ENCODE data around the gene ZIC4.

The ZIC4 gene

GRCh38 chr3:147406028-147406931 is at the start of gene ZIC4:
TSS of gene ZIC4 (minus strand) at chr3:147406543. CDS start at chr3:147402797, 3,746 bp downstream.
- no peak for DNase-seq

DNA sequence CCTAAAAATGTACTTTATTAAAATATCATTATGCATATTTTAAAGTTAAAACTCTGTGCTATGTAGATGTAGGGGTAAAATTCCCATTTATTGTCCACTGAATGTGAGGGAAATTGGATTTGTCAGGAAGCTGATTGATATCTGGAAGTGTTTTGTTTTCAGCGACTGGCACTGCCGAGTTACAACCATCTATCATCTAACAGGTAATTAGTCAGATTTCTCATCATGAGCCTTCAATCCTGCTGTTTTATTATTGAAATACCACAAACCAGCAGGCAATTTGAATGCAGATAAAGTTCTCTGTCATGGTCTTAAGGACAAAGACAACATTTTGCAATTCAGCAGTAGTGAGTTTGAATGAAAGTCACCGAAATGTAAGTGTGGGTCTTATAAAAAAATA is 43.3 kb upstream of the ZIC4 start:
- no peak for DNase-seq

DNA sequence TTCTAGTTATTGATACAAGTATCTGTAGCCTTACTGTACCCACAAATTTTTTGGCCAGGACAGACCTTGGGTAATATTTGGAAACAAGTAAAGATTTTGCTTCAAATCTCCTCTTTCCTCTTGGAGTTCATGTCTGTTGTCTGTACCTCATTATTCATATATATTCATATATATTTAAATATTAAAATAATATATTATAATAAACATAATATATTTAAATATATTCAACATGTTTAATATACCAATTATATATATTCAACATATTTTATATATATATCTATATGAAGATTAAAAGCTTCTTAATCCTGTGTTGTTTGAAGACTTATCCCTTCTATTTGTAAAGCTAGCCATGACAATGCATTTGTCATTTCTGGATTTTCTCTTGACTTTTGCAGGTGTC is 40.9 kb upstream of the ZIC4 start:
- DNase-seq, result no peak

DNA sequence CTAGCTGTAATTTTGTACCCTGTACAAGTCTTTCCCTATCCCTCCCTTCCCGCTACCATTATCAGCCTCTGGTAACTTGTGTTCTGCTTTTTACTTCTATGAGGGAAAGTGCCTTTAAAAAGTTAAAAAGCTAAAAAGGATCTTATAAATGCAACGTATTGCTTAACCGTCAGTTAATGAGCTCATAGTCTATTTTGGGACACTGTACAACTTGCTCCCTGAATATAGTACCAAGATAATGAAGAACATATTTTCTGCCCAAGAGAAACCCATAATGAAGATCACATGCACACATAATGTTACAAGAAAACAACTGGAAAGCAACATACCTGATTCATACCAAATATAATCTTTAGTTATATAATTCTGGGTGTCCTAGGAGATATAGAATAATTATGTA is 25.4 kb upstream of the ZIC4 start:
- no peak for DNase-seq

DNA sequence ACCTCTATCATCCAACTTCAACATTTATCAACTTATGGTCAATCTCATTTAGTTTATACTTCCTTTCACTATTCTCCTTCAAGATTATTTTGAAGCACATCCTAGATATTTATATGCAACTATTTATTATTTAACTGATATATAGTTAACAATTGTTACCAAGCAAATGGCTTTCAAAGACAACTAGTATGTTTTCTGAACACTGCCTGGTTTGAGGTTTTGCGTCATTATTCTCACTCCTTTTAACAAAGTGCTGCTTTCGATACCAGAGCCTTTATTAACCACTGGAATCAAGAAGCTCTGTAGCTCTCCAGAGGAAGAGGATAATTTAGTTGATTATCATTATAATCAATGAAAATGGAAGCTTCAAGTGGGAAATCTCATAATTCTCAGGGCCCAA is 22.4 kb upstream of the ZIC4 start:
- no peak for DNase-seq

DNA sequence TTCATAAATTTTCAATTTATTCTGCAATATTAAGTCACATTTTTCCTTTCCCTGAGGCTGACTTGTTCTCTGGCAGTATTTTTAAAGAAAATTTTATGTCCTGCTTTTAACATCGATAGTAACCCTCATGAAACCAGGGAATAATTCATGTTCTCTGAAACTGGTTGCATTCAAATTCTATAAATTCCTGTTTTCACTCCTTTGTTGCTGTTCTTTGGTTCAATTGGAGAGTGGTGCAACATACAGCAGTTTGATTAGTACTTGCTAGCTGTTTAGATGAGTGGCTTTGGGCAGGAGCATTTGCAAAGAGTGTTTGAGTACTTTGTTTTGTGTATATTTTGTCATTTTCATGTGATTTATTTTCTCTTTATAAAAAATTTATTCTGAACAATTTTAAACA is 22.0 kb upstream of the ZIC4 start:
- DNase-seq, result no peak

- DNase-seq, result no peak
Observed at GRCh38 chr3:147427746-147428145, 21.4 kb upstream of the ZIC4 start.

- no peak for DNase-seq
Observed at GRCh38 chr3:147426931-147427330, 20.6 kb upstream of the ZIC4 start.

DNA sequence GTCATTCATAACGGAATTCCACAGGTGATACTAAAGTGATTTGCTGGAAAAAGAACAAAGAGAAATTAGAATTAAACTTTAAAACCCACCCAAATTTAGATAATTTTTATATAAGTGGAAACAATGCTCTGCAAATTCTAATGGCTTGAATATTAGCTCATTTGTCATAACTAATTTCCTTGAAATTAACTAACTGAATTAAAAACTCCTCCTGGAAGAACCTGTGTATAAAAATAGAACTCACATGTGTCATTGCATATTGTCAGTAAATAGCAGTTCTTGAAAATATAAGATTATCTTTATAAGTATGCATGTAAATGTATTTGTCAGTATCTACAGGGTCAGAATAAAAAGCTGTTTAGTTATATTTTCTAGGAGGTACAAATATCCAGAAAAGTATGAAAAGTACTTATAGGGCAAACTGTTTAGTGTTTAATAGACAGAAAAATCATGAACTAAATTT is 19.1 kb upstream of the ZIC4 start:
- no peak for DNase-seq

- no peak for DNase-seq
Observed at GRCh38 chr3:147424581-147425387, 18.4 kb upstream of the ZIC4 start.

- DNase-seq, result no peak
Observed at GRCh38 chr3:147423798-147424580, 17.6 kb upstream of the ZIC4 start.

GRCh38 chr3:147423537-147423797 is 17.1 kb upstream of the ZIC4 start:
- no peak for DNase-seq

- no peak for DNase-seq
Observed at GRCh38 chr3:147422601-147423536, 16.5 kb upstream of the ZIC4 start.

DNA sequence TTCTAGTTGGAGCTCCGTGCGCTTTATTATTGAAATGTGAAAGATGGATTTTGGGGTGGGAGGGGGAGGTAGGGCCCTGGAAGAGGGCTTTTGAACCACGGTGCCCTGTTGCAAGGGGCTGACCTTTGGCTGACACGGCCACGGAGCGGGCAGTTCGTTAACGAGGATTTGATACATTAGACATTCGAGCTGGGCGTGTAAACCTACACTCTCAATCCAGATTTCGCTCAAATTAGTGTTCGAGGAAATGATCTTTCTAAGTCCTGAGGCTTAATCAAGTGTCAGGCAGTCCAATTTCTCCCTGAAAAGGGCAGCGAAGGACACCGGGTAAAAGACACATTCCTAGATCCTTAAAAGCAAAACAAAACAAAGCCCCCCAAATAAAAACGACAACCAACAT is 15.9 kb upstream of the ZIC4 start:
- DNase-seq, result no peak

GRCh38 chr3:147421184-147421912 is 15.0 kb upstream of the ZIC4 start:
- DNase-seq, result no peak

DNA sequence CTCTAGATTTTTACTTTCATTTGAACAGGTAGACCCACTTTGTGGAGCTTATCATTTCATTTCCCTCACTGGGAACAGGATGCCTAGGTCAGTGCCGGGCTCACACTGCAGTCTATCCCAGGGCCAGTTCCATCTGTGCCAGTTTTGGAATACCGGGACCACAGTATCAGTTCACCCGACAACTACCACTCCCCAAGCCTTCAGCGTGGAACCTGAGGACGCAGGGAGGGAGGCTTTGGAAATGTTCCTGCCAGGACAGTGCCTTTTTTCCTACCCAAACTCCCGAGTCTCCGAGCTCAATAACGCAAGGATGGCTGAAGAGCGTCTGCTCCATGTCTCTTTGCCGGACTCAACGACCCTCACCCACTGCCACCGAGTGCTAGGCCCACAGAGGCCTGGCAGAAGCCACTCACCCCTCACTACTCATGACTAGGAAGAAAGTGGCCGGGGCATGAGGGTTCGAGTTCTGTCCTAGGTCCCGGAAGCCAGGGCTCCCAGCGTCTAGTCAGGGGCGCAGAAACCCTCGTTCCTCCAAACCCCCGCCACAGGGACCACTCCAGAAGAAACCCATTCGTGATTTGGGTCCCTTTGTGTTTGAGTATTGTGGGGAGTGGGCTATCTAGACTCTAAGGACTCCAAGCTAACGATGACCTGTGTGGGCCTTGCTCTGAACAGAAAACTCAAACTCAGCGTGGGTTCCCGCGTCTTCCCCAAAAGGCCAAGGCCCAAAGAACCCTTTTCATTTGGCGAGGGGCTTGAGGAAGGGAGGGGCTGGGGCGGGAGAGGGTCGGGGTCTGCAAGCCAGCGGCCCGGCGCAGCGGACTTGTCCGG is 14.2 kb upstream of the ZIC4 start:
- DNase-seq, result no peak

DNA sequence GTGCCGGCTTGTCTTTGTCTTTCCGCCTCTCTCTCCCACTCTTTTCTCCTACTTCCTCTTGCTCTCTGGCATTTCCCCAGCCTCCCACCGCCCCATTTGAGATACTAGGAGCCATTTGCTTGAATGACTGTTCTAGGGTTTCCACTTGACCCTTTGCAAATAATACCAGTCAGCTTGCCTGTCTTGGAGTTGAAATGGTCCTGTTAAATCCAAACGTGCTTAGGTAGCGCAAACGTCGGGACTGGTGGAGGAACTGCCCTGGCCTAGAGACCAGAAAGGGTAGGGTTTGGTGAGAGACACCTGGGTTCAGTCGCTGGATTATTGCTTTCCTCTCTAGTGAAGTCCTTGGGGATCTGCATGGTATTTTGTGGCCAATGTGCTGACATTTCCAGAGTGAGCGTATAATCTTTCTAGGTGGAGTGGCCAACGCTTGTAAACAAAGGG is 13.5 kb upstream of the ZIC4 start:
- no peak for DNase-seq

DNA sequence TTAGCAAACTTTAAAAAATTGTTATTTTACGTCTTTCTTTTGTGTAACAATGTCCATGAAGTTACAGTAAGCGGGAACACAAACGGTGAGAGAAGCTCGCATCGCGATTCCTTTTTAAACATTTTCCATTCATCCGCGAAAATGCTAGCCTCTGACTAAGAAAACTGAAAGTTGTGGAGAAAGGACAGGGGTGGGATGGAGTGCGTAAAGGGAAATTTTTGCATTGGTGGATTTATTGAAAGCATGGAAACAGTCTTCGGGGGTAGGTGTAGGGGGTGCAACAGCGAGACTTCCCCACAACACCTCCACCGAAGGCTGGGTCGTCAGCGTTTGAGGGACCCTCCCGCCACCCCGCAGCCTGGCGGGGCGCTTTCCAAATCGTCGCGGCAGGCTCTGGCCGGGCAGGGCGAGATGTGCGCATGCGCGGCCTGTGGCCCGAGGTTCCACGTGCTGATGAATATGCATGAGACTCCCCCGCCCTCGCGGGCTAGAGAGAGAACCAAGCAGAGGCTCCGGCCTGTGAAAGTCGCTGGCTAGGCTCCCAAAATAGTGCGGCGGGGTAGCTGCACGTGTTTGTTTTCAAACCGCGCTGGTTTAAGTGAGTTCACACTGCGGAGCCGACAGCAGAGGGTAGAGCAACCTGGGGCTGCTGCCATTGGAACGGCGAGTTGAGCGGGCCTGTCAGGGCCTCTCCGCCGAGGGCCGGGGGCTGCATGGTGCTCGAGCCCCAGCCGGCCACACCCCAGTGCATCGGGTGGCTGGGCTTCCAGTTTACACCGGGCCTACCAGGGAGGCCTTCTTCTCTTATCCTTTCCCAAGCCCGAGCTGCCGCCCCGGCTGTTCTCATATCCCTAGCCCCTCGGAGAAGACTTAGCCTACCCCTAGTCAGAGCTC is 12.7 kb upstream of the ZIC4 start:
- no peak for DNase-seq

- DNase-seq, result no peak
Observed at GRCh38 chr3:147418371-147418781, 12.0 kb upstream of the ZIC4 start.

All from CD4-positive, alpha-beta T cell treated with Interleukin-12 subunit alpha and Interleukin-12 subunit beta, for 1 hour (primary cell).